AG04449 (cell line): Measurements from ENCODE around the gene RAB24.

Experiments
- CTCF ChIA-PET: fragments of 350-600 bp; formaldehyde crosslinking; extraction: SDS; loops from one replicate; lab custom pipeline; 2021; ENCODE audit warnings: antibody characterized with exemption; lab: Yijun Ruan, JAX
- POLR2A ChIA-PET: fragments of 400-600, 350-600 bp; formaldehyde crosslinking; extraction: SDS; loops from one replicate; lab custom pipeline; 2020; ENCODE audit warnings: antibody characterized with exemption, inconsistent platforms; lab: Yijun Ruan, JAX
- DNase-seq: peaks from one replicate; pipeline ENCODE4 v3.0.0-alpha.2; 2010; ENCODE audit warnings: low read depth, low spot score
- H3K4me3 ChIP-seq: 2 replicates; pipeline ENCODE4 v1.5.1; 2011; ENCODE audit warnings: low read depth, mild to moderate bottlenecking, control low read depth, low read length
- CTCF ChIP-seq: IDR thresholded peaks from one replicate; pipeline ENCODE4 v1.5.1; 2011; ENCODE audit warnings: mild to moderate bottlenecking, moderate library complexity, low read length, control low read depth, inconsistent platforms; ENCODE audit not compliant: insufficient read depth; ENCODE audit errors: missing control alignments

Gene RAB24

GRCh38 chr5:177310757-177311391 lies 7.4 kb upstream of the RAB24 start:
- no peak for DNase-seq
- peak overlapping the region; percentile 68 for H3K4me3 ChIP-seq
- ChIA-PET CTCF (interaction anchor here (1.0 to 17.1 kb wide), 25 partner anchors 8 to 239 kb away, joined by 3 to 261 read pairs (median 8); partner anchors contain the start of genes LMAN2, PDLIM7 and PRR7), POLR2A (interaction anchor here (2.1 kb wide), 1 partner anchor 185 kb away, joined by 15 read pairs; the partner anchor contains the start of gene PDLIM7)
- TF ChIP-seq CTCF = no peak

- no peak for DNase-seq
- peak overlapping the region; percentile 68 for H3K4me3 ChIP-seq
- ChIA-PET CTCF (interaction anchor here (0.6 to 17.1 kb wide), 37 partner anchors 9 to 238 kb away, joined by 3 to 261 read pairs (median 4); partner anchors contain the start of genes GRK6, LMAN2, PDLIM7 and PRR7), POLR2A (interaction anchor here (2.1 kb wide), 1 partner anchor 186 kb away, joined by 15 read pairs; the partner anchor contains the start of gene PDLIM7)
- TF ChIP-seq CTCF = no peak
These were observed 6.8 kb upstream of the RAB24 start for GRCh38 chr5:177310332-177310731.

GRCh38 chr5:177309351-177310191 lies 6.1 kb upstream of the RAB24 start:
- peak; percentile 90 for TF ChIP-seq CTCF
- peak overlapping the region; percentile 18 for H3K4me3 ChIP-seq
- CTCF ChIA-PET = interaction anchor here (0.6 to 17.1 kb wide), 46 partner anchors 8 to 238 kb away, joined by 3 to 261 read pairs (median 4); partner anchors contain the start of genes GRK6, LMAN2, PDLIM7 and PRR7
- no peak for DNase-seq
- POLR2A ChIA-PET = interaction anchor here (2.1 kb wide), 1 partner anchor 187 kb away, joined by 15 read pairs; the partner anchor contains the start of gene PDLIM7

GRCh38 chr5:177308740-177309139 lies 5.2 kb upstream of the RAB24 start:
- no peak for DNase-seq
- POLR2A ChIA-PET = interaction anchor here (0.5 to 2.1 kb wide), 2 partner anchors 184 to 187 kb away, joined by 3 to 15 read pairs; partner anchors contain the start of gene PDLIM7
- CTCF ChIA-PET = interaction anchor here (0.9 to 17.1 kb wide), 26 partner anchors 10 to 237 kb away, joined by 3 to 261 read pairs (median 5); partner anchors contain the start of genes GRK6, LMAN2, PDLIM7 and PRR7
- no peak overlapping the region for H3K4me3 ChIP-seq
- no peak for TF ChIP-seq CTCF

GRCh38 chr5:177307544-177308363 lies 4.2 kb upstream of the RAB24 start:
- CTCF ChIA-PET = interaction anchor here (0.9 to 17.1 kb wide), 14 partner anchors 8 to 195 kb away, joined by 3 to 261 read pairs (median 27); partner anchors contain the start of genes LMAN2, PDLIM7 and PRR7
- no peak overlapping the region for H3K4me3 ChIP-seq
- POLR2A ChIA-PET = no interaction called here
- no peak for TF ChIP-seq CTCF
- DNase-seq = no peak
